OCI-M2 (cell line): ENCODE results near the gene MRGPRF.

Experiments
- DNase-seq: peaks from one replicate; lab custom pipeline; 2025; ENCODE audit not compliant: unreplicated experiment; lab: John Stamatoyannopoulos, UW

The MRGPRF gene, protein sequence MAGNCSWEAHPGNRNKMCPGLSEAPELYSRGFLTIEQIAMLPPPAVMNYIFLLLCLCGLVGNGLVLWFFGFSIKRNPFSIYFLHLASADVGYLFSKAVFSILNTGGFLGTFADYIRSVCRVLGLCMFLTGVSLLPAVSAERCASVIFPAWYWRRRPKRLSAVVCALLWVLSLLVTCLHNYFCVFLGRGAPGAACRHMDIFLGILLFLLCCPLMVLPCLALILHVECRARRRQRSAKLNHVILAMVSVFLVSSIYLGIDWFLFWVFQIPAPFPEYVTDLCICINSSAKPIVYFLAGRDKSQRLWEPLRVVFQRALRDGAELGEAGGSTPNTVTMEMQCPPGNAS

GRCh38 chr11:69013009-69013951, at the start of gene MRGPRF:
MRGPRF (minus strand) TSS chr11:69013246; CDS start chr11:69009901, 3,345 bp downstream.
- no peak for DNase-seq

- no peak for DNase-seq
Measured at GRCh38 chr11:69062169-69062855, 49.3 kb upstream of the MRGPRF start.

DNA sequence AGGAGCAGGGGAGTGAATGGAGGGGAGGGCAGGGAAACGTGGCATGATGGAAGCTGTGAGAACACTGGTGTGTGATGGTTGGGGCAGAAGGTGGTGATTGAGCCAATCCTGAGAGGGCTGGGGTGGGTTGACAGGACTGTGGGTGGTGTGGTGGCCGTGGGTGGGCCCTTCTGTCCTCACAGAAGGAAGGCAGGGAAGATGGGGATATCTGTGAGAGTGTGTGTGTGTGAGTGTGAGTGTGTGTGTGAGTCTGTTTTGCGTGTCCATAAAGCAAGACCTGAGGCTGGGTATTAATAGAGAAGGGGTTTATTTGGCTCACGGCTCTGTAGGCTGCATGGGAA, 48.6 kb upstream of the MRGPRF start:
- DNase-seq = no peak

DNA sequence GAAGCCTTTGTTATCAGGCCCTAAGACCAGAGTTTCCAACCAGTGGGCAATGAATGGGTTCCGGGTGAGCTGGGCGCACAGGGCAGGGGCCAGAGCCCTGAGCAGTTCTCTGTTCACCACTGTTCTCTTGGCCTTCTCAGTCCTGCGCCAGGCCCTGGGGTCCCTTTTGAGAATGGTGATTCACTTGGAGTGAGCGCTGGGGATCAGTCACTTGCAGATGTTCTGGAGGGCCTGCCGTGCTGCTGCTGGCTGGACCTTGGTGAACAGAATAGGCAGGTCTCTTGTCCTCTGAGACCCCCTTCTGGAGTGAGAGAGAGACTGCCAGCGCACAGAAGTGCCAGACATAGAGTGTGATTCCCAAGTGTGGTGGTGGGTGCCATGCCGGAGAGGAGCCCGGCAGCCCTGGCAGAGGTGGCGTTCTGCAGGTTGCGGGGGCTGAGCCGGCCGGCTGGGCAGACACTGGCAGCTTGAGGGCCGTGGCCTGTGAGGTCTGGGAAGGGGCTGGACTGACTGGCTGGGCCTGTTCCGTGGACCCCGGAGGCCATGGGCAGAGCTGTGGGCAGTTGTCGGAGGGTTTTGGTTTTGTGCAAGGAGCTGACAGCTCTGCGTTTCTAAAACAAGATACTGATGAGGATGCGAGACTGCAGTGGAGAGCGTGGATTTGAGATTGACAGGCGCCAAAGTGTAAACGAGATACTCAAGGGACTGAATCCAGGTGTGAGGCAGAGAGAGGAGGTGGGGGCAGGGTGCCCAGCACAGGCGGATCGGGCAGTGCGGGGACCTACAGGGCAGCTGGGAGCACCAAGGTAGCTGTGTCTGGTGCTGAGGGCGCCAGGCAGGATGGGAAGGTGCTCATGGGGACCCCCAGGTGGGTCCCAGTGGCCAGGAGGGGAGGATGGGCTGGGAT, 48.0 kb upstream of the MRGPRF start:
- no peak for DNase-seq

- DNase-seq = no peak
Measured at GRCh38 chr11:69059985-69060384, 46.9 kb upstream of the MRGPRF start.

- DNase-seq = no peak
Measured at GRCh38 chr11:69059429-69059828, 46.4 kb upstream of the MRGPRF start.

GRCh38 chr11:69058511-69059270, 45.6 kb upstream of the MRGPRF start:
- no peak for DNase-seq

- DNase-seq = no peak
Measured at GRCh38 chr11:69057801-69058200, 44.8 kb upstream of the MRGPRF start.

- DNase-seq = no peak
Measured at GRCh38 chr11:69057236-69057635, 44.2 kb upstream of the MRGPRF start.

DNA sequence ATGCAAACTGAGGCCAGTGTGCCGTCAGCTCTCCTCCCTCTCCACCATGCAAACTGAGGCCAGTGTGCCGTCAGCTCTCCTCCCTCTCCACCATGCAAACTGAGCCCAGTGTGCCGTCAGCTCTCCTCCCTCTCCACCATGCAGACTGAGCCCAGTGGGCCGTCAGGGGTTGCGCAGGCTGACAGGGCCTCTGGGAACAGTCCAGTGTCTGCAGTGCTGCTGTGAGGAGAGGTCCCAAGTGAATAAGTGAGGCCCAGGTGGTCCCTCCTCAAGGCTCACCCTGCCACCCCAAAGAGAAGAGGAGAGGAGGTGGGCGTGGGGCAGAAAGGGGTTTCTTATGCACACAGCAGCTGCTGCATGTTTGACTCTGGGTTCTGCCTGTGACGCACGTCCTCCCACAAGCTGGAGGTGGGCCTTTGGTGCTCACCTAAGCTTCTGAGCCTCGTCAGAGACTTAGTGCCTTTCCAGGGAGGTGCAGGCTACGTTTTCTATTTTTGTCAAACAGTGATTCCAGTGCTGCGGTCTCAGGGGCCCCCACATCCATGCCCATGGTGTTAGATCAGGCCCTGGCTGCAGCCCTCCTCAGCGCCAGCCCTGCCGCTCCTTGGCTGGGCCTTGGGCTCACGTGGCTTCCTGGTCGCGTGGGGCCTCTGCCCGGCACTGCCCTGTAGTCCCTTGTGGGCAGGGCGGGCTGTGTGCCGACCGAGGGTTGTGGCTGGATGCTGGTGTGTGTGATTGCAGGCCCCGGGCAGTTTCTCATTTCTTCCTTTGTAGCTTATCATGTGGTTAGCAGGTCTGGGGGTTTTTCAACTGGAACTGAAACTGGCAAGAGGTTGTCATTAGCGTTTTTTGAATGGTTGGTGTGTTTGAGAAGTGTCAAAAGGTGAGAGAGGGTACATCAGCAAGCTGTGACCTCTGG, 42.8 kb upstream of the MRGPRF start:
- DNase-seq = no peak

DNA sequence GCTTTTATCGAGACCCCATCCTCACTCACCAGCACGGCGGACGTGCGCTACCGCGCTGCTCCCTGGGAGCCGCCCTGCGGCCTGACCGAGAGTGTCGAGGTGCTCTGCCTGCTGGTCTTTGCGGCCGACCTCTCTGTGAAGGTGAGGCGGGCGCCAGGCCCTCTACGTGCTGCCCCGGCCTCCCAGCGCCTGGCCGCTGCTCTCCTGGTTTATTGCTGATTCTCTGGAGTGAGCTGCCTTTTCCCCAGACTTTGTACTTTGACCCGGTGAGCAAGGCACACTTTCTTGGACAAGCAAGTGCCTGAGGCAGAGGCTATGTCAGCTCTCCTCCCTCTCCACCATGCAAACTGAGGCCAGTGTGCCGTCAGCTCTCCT, 42.2 kb upstream of the MRGPRF start:
- DNase-seq = no peak

DNA sequence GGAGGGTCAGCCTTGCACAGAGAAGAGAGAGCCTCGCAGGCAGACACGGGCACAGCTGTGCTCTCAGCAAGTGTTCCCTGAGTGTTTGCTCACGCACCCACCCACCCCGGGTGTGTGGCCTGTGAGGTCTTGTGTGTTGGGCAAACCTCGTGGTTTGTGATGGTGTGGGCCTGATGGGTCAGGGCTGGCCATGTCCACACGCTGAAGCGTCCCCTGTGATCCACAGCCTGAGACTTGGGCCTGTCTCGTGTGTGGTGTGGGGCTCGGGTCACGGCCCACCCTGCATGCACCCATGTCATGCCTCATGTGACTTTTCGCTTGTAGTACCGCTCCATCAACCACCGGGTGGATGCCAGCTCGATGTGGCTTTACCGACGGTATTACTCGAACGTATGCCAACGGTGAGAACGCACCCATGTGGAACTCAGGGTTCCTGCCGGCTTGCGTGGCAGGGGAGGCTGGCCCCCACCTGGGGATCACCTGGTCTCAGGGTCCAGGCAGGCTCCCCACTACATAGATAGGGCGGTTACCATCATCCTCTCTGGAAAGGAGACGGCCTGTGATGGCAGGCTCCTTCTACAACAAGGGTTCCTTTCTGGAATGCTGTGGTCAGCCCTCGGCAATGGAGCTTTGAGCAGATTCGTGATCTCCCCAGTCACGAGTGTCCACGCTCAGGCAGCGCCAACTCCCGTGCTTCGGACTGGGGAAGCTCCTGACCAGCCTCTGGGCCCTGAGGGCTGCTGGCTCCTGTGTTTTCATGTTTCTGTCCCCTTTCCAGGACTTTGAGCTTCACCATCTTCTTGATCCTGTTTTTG, 41.6 kb upstream of the MRGPRF start:
- no peak for DNase-seq

DNA sequence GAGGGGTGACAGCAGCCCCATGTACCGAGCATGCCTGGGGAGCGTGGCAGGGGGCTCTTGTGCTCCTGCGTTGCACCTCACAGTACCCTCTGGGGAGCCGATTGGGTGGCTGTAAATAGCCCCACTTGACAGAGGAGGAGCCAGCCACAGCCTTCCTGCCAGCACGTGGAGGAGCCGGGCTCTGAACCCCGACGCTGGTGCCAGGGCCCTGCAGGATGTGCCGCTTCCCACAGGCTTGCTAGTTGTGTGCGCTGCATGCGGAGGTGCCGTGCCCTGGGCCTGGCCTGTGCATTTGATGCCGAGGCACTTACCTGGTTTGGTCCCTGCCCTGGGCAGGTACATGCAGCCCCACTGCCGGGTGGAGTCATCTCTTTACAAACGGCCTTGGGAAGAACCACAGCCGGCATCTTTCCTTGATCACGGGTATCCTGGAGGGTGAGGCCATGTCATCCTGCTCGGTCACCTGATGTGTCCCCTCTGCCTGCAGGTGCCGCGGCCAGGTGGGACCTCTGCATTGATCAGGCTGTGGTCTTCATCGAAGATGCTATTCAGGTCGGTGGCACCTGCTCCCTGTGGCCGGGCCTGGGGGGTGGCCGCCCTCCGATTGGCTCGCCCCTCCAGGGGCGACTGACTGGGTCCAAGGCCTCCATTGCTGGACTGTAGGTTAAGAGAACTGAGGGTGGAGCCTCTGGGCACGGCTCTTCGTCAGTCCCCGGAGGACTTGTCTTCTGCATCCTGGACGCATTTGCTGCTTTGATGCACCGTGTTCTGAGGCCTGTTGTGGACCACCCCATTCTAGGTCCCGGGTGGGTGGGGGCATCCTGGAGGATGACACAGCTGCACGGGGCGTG, 40.7 kb upstream of the MRGPRF start:
- no peak for DNase-seq

GRCh38 chr11:69053169-69053477, 40.1 kb upstream of the MRGPRF start:
- DNase-seq = no peak

- no peak for DNase-seq
Measured at GRCh38 chr11:69052343-69053168, 39.5 kb upstream of the MRGPRF start.
